IMR-90 (cell line): ENCODE measurements around the gene ADGRG6. TPM values are rescaled to one million over a fixed set of nuclear protein-coding genes. Genes with fewer than 3 reads are reported as not detected.

Experiments
- ATAC-seq: fragments of 200-7000 bp; cut with Tn5 transposase; 2 replicates; pipeline ENCODE4 v1.9.1; 2020; ENCODE audit warnings: low read depth, mild to moderate bottlenecking, moderate library complexity
- BruUV-seq: library from RNA; stranded (reverse); fragments of 400-500 nt; replicated peaks from 2 replicates; lab custom pipeline; 2021; lab: Mats Ljungman, UMichigan
- CTCF ChIA-PET: fragments of 300-600 bp; formaldehyde crosslinking; extraction: SDS; loops from one replicate; lab custom pipeline; 2021; ENCODE audit warnings: antibody characterized with exemption; lab: Yijun Ruan, JAX
- POLR2A ChIA-PET: fragments of 300-600 bp; sonication (Branson Sonifier 250); formaldehyde crosslinking; loops from one replicate; lab custom pipeline; 2022; ENCODE audit warnings: antibody characterized with exemption; ENCODE audit not compliant: unreplicated experiment; lab: Charles Lee
- DNase-seq: peaks from one replicate; pipeline ENCODE4 v3.0.0; 2013
- H2AFZ ChIP-seq: replicated peaks from 2 replicates; pipeline ENCODE3; 2013; ENCODE audit warnings: low read length, mild to moderate bottlenecking; ENCODE audit not compliant: poor library complexity
- H2AK5ac ChIP-seq: 2 replicates; pipeline ENCODE4 v1.6.1; 2013; ENCODE audit warnings: low read depth, low read length, inconsistent platforms
- H2AK9ac ChIP-seq: replicated peaks from 2 replicates; pipeline ENCODE3; 2013; ENCODE audit warnings: mild to moderate bottlenecking, low read depth, low read length, moderate library complexity; ENCODE audit not compliant: poor library complexity
- H2BK120ac ChIP-seq: 2 replicates; pipeline ENCODE4 v1.6.1; 2013; ENCODE audit warnings: low read depth, low read length, inconsistent platforms
- H2BK15ac ChIP-seq: 3 replicates; pipeline ENCODE4 v1.6.1; 2013; ENCODE audit warnings: low read depth, low read length, inconsistent platforms
- H2BK20ac ChIP-seq: 2 replicates; pipeline ENCODE4 v1.6.1; 2013; ENCODE audit warnings: low read depth, mild to moderate bottlenecking, inconsistent platforms, low read length, moderate library complexity
- H2BK5ac ChIP-seq: 2 replicates; pipeline ENCODE4 v1.6.1; 2013; ENCODE audit warnings: mild to moderate bottlenecking, low read depth, low read length, inconsistent platforms; ENCODE audit not compliant: poor library complexity, severe bottlenecking
- H3K14ac ChIP-seq: replicated peaks from 2 replicates; pipeline ENCODE4 v1.6.1; 2013; ENCODE audit warnings: low read depth, low read length, inconsistent platforms
- H3K18ac ChIP-seq: 2 replicates; pipeline ENCODE4 v1.6.1; 2013; ENCODE audit warnings: low read depth, low read length, control low read depth
- H3K23ac ChIP-seq: 2 replicates; pipeline ENCODE4 v1.6.1; 2013; ENCODE audit warnings: low read depth, low read length, inconsistent platforms
- H3K27ac ChIP-seq: 2 replicates; pipeline ENCODE4 v1.5.1; 2013; ENCODE audit warnings: mild to moderate bottlenecking, control low read depth, low read length; ENCODE audit not compliant: insufficient read depth
- H3K27me3 ChIP-seq: 2 replicates; pipeline ENCODE4 v1.6.1; 2013; ENCODE audit warnings: low read length; ENCODE audit not compliant: control insufficient read depth, insufficient read depth
- H3K36me3 ChIP-seq: 2 replicates; pipeline ENCODE4 v1.6.1; 2013; ENCODE audit warnings: low read length, mixed read lengths; ENCODE audit not compliant: control insufficient read depth, insufficient read depth
- H3K4ac ChIP-seq: 2 replicates; pipeline ENCODE4 v1.6.1; 2013; ENCODE audit warnings: low read depth, low read length, inconsistent platforms
- H3K4me1 ChIP-seq: 2 replicates; pipeline ENCODE4 v1.6.1; 2013; ENCODE audit warnings: low read length, mixed read lengths; ENCODE audit not compliant: control insufficient read depth, insufficient read depth
- H3K4me2 ChIP-seq: 2 replicates; pipeline ENCODE4 v1.6.1; 2013; ENCODE audit warnings: low read depth, mild to moderate bottlenecking, control low read depth, low read length, moderate library complexity
- H3K4me3 ChIP-seq: 2 replicates; pipeline ENCODE4 v1.5.1; 2013; ENCODE audit warnings: low read depth, mild to moderate bottlenecking, control low read depth, low read length, moderate library complexity; ENCODE audit not compliant: insufficient read depth
- H3K56ac ChIP-seq: 2 replicates; pipeline ENCODE4 v1.6.1; 2013; ENCODE audit warnings: low read length, inconsistent platforms; ENCODE audit not compliant: insufficient read depth; ENCODE audit errors: extremely low read depth
- H3K79me1 ChIP-seq, 2 experiments: 2 replicates each; pipeline ENCODE4 v1.6.1; 2013; ENCODE audit warnings: low read length in 2 of 2, inconsistent platforms in 1 of 2, low read depth in 1 of 2
- H3K9ac ChIP-seq: 2 replicates; pipeline ENCODE4 v1.6.1; 2013; ENCODE audit warnings: low read depth, low read length, control low read depth
- H3K9me1 ChIP-seq: 2 replicates; pipeline ENCODE4 v1.6.1; 2013; ENCODE audit warnings: low read length, inconsistent platforms; ENCODE audit not compliant: insufficient read depth
- H3K9me3 ChIP-seq: 2 replicates; pipeline ENCODE4 v1.6.1; 2013; ENCODE audit warnings: low read length; ENCODE audit not compliant: control insufficient read depth, insufficient read depth
- H4K20me1 ChIP-seq: 2 replicates; pipeline ENCODE4 v1.6.1; 2013; ENCODE audit warnings: low read length, inconsistent platforms; ENCODE audit not compliant: insufficient read depth
- H4K5ac ChIP-seq: 2 replicates; pipeline ENCODE4 v1.6.1; 2013; ENCODE audit warnings: mild to moderate bottlenecking, low read depth, low read length, control low read depth
- H4K8ac ChIP-seq, 2 experiments: 2 replicates each; pipeline ENCODE4 v1.6.1; 2013; ENCODE audit warnings: low read depth in 2 of 2, low read length in 2 of 2, control low read depth in 1 of 2, inconsistent platforms in 1 of 2
- H4K91ac ChIP-seq: 2 replicates; pipeline ENCODE4 v1.6.1; 2013; ENCODE audit warnings: low read depth, low read length, inconsistent platforms; ENCODE audit not compliant: insufficient read depth
- BHLHE40 ChIP-seq: fragments of 150-350 bp; IDR thresholded peaks from 2 replicates; pipeline ENCODE4 v1.6.1; 2016; ENCODE audit warnings: mild to moderate bottlenecking, low read depth, low read length
- CEBPB ChIP-seq: IDR thresholded peaks from 2 replicates; pipeline ENCODE4 v1.6.1; 2012; ENCODE audit warnings: low read depth, low read length, improper control_type of control experiment
- CHD1 ChIP-seq: IDR thresholded peaks from 2 replicates; pipeline ENCODE4 v1.6.1; 2012; ENCODE audit warnings: low read depth, low read length, improper control_type of control experiment
- CTCF ChIP-seq: conservative IDR thresholded peaks from 2 replicates; pipeline ENCODE4 v1.5.1; 2012; ENCODE audit warnings: mild to moderate bottlenecking, low read depth, low read length, improper control_type of control experiment
- ELK1 ChIP-seq: fragments of 150-350 bp; IDR thresholded peaks from 2 replicates; pipeline ENCODE4 v1.6.1; 2016; ENCODE audit warnings: low read depth, mild to moderate bottlenecking, low read length, moderate library complexity, borderline replicate concordance
- FOS ChIP-seq: fragments of 150-350 bp; IDR thresholded peaks from 2 replicates; pipeline ENCODE4 v1.6.1; 2016; ENCODE audit warnings: low read depth, low read length
- MAFK ChIP-seq: IDR thresholded peaks from 2 replicates; pipeline ENCODE4 v1.6.1; 2012; ENCODE audit warnings: low read depth, low read length, improper control_type of control experiment
- MAZ ChIP-seq: IDR thresholded peaks from 2 replicates; pipeline ENCODE4 v1.6.1; 2012; ENCODE audit warnings: low read depth, mild to moderate bottlenecking, low read length, improper control_type of control experiment, moderate library complexity, borderline replicate concordance
- MXI1 ChIP-seq: IDR thresholded peaks from 2 replicates; pipeline ENCODE4 v1.6.1; 2012; ENCODE audit warnings: low read depth, mild to moderate bottlenecking, low read length, moderate library complexity, borderline replicate concordance
- NFE2L2 ChIP-seq: fragments of 150-350 bp; IDR thresholded peaks from 2 replicates; pipeline ENCODE4 v1.6.1; 2016; ENCODE audit warnings: low read depth, mild to moderate bottlenecking, low read length
- POLR2A ChIP-seq: IDR thresholded peaks from 2 replicates; pipeline ENCODE4 v1.6.1; 2012; ENCODE audit warnings: mild to moderate bottlenecking, low read depth, low read length
- RAD21 ChIP-seq: IDR thresholded peaks from 2 replicates; pipeline ENCODE4 v1.6.1; 2012; ENCODE audit warnings: low read length, improper control_type of control experiment
- RCOR1 ChIP-seq: IDR thresholded peaks from 2 replicates; pipeline ENCODE4 v1.6.1; 2012; ENCODE audit warnings: mild to moderate bottlenecking, low read length, improper control_type of control experiment; ENCODE audit not compliant: insufficient replicate concordance
- RFX5 ChIP-seq: IDR thresholded peaks from 2 replicates; pipeline ENCODE4 v1.8.0; 2012; ENCODE audit warnings: low read depth, mild to moderate bottlenecking, low read length, moderate library complexity
- SMC3 ChIP-seq: fragments of 150-350 bp; IDR thresholded peaks from 2 replicates; pipeline ENCODE4 v1.6.1; 2016; ENCODE audit warnings: low read depth, mild to moderate bottlenecking, antibody characterized with exemption, low read length, moderate library complexity
- USF2 ChIP-seq: fragments of 150-350 bp; IDR thresholded peaks from 2 replicates; pipeline ENCODE4 v1.6.1; 2017; ENCODE audit warnings: mild to moderate bottlenecking, antibody characterized with exemption, low read length, low read depth
- WGBS, 2 experiments: methylation state at CpG; one replicate each; pipeline versions ENCODE4 v1.1.5 to v1.1.7; 2013; ENCODE audit warnings: missing lambda C conversion rate in 2 of 2; ENCODE audit not compliant: insufficient read length in 1 of 2; ENCODE audit errors: extremely low coverage in 2 of 2; 5-methylcytosine and 5-hydroxymethylcytosine counted together
- dilution Hi-C: fragments of 300-500 bp; cut with HindIII; formaldehyde crosslinking; loops from one replicate; pipeline ENCODE4 v1.14.3; 2018; ENCODE audit warnings: low sequenced_read_pairs; ENCODE audit not compliant: unreplicated experiment
- in situ Hi-C: fragments of 300-500 bp; cut with MboI; formaldehyde crosslinking; loops from 3 replicates; pipeline ENCODE4 v1.14.3; 2019; ENCODE audit warnings: low sequenced_read_pairs, inconsistent platforms, mixed read lengths
- intact Hi-C: fragments of 100-400 bp; cut with micrococcal nuclease; formaldehyde crosslinking; loops from 2 replicates; pipeline ENCODE4 v1.10.0; 2022
- polyA plus RNA-seq, 3 experiments: library from polyadenylated mRNA; depleted of rRNA; stranded (reverse); fragments of >200 nt; gene quantifications; 2 replicates each; pipeline ENCODE4 v1.2.3, GENCODE V29; 2012; ENCODE audit warnings: low replicate concordance in 1 of 3
- total RNA-seq: library from RNA; depleted of rRNA; stranded (reverse); fragments of >200 nt; gene quantifications from 2 replicates; pipeline ENCODE4 v1.2.3, GENCODE V29; 2012

ADGRG6 gene
- total and polyA plus RNA-seq, 2 of the 4 experiments (the other 2 are of a cell fraction): 10.0 to 20.3 TPM

GRCh38 chr6:142369266-142369665 lies 67.5 kb downstream of the ADGRG6 start:
- peak overlapping the region in 1 of 2 experiments; percentile 35; a peak in 1 of 4 replicates for H4K8ac ChIP-seq
- ATAC-seq (no peak), DNase-seq (no peak)
- H3K4me3 ChIP-seq: no peak overlapping the region
- H2BK120ac ChIP-seq: no peak overlapping the region
- no peak overlapping the region for H3K9ac ChIP-seq
- no TSS peak for BruUV-seq
- no peak overlapping the region for H3K56ac ChIP-seq
- no peaks in the 10 kb centered on the region for H3K27me3 ChIP-seq
- H3K79me1 ChIP-seq: peaks cover 11 to 14% of the 10 kb centered on the region in 2 experiments; a peak in 3 of 4 replicates
- H3K14ac ChIP-seq: no peak overlapping the region
- H4K91ac ChIP-seq: no peak overlapping the region
- peaks cover 7% of the 10 kb centered on the region for H3K4me1 ChIP-seq
- no peak overlapping the region for H2BK15ac ChIP-seq
- H3K18ac ChIP-seq: no peak overlapping the region
- H3K36me3 ChIP-seq: no peaks in the 10 kb centered on the region
- H3K27ac ChIP-seq: no peak overlapping the region
- dilution Hi-C loops: no loop called here
- intact Hi-C loops: no loop called here
- H3K23ac ChIP-seq: no peak overlapping the region
- H2BK20ac ChIP-seq: no peak overlapping the region
- in situ Hi-C loops: no loop called here
- ChIA-PET CTCF (no interaction called here), POLR2A (no interaction called here)
- H3K4me2 ChIP-seq: no peak overlapping the region
- no peak overlapping the region for H4K5ac ChIP-seq
- no peak overlapping the region for H2AK9ac ChIP-seq
- TF ChIP-seq MAZ (no peak), NFE2L2 (no peak), CEBPB (no peak), CTCF (no peak), ELK1 (no peak), BHLHE40 (no peak), RCOR1 (no peak), MXI1 (no peak), CHD1 (no peak), MAFK (no peak), SMC3 (no peak), USF2 (no peak), RAD21 (no peak), POLR2A (no peak), RFX5 (no peak), FOS (no peak)
- 0 out of 2 replicates have a peak overlapping the region, but pooled peaks have one; percentile 27 for H2AK5ac ChIP-seq
- H3K9me3 ChIP-seq: no peaks in the 10 kb centered on the region
- no peak overlapping the region for H2AFZ ChIP-seq
- H4K20me1 ChIP-seq: no peaks in the 10 kb centered on the region
- no CpG with 5 or more reads among the region's 1 CpG for WGBS, 2 experiments
- H3K4ac ChIP-seq: no peak overlapping the region
- H2BK5ac ChIP-seq: no peak overlapping the region
- peaks cover 5% of the 10 kb centered on the region for H3K9me1 ChIP-seq
